HG02840 (cell line): ENCODE measurements around the gene NR3C2.
"Not testable (repeated sequence)": the region's sequence is repeated elsewhere in the genome, so short reads cannot be mapped to it uniquely, and the experiment has no call there.

Experiments used
- ATAC-seq: cut with Tn5 transposase; IDR thresholded peaks from one replicate; pipeline ENCODE4 v1.9.1; 2021; ENCODE audit warnings: mild to moderate bottlenecking, moderate library complexity, moderate number of reproducible peaks; ENCODE audit not compliant: unreplicated experiment, low FRiP score

Gene NR3C2

DNA sequence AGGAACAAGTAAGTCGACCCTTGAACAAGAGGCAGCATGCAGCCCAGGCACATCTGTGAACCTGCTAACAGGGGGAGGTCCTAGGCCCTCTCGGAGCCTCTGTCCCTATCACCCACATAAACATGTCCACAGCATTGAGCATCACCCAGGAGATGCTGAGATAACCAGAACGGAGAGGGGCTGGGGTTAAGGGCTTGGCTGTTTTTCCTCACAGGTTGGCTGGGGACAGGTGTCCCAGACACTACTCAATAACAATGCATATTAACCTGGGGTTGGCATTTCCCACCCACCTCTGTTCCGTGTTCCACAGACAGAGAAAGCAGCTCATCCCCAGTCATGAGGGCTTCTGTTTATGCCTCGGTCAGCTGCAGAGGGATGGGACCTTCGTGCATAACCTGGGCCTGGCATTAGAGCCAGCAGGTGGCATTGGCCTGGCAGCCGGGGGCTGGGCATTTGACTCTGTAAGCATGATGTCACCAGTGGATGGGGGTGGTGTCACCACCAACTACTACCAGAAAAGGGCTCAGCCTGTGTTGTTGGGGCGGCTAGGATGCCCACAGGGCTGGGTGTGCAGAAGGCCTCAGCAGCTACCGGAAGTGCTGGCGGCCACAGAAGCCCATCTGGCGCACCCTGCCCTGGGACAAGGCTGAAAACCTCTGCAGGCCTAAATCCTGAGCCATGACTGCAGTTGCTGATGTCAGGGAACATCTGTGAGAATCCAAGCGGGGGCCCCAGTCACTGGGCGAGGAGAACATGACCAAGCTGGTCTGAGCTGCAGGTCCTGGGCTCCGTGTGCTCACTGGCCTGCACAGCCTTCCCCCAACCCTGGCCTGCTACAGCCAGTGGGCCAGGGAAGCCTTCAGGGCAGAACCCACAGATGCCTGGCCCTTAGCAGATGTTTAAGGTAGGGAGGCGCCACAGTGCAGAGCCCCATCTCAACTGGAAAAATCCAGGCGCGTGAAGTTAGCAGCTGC is 351.4 kb downstream of the NR3C2 start:
- ATAC-seq: no peak

DNA sequence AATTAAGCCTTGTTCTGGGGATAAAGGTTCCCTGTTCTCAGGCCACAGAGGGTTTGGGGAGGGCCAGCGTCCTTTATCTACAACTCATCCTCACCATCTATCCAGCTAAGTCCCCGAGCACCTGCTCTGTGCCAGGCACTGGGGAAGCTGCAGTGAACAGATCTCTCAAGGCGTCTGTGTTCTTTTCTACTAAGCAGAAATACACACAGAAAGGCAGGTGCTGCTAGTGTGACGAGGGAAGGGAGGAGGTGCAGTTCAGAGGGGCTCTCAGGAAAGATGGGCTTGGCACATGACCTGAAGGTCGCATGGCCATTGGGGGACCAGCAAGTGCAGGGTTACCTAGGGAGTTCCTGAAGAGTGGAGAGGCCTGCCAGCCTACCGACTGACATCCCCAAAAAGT is 352.2 kb downstream of the NR3C2 start:
- ATAC-seq: no peak

GRCh38 chr4:148089624-148090023 is 352.6 kb downstream of the NR3C2 start:
- no peak for ATAC-seq

- not testable (repeated sequence) for ATAC-seq
Measured at GRCh38 chr4:148083073-148083472, 359.1 kb downstream of the NR3C2 start.

GRCh38 chr4:148081745-148082144 is 360.5 kb downstream of the NR3C2 start:
- ATAC-seq: no peak

GRCh38 chr4:148081267-148081666 is 360.9 kb downstream of the NR3C2 start:
- no peak for ATAC-seq

DNA sequence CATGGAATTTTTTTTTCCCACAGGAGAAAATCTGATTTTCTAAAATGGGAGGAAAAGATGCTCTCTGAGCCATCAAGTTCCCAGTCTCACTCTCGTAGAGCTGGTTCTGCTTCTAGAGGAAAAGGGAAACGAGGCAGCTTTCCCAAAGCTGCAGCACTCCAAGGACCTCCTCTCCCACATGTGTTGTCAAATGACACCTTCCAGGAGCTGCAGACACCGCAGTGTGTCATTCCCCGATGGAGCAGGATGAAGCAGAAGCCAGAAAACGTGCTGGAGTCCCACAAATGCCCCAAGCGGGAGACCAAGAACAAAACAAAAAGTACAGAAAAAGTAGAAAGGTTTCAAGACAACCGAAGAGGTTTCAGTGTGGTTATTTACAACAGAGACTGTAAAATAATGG is 362.3 kb downstream of the NR3C2 start:
- ATAC-seq: no peak

DNA sequence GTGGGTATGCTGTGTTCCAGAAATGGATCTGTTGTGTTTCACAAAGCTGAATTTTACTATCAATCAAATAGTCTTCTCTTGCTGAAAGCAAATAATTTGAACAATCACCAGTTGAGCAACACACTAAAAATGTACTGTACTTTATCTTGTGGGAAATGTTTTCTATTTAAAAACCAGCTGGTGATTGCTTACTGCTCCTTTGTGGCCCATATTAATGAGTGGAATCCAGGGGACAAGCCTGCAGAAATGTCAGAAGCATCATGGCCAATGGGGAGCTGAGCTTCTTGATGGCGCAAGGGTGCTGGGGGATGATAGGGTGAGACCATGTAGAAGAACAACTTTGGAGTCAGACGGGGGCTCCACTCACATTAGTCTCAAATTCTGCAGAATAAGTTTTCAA is 364.2 kb downstream of the NR3C2 start:
- no peak for ATAC-seq

DNA sequence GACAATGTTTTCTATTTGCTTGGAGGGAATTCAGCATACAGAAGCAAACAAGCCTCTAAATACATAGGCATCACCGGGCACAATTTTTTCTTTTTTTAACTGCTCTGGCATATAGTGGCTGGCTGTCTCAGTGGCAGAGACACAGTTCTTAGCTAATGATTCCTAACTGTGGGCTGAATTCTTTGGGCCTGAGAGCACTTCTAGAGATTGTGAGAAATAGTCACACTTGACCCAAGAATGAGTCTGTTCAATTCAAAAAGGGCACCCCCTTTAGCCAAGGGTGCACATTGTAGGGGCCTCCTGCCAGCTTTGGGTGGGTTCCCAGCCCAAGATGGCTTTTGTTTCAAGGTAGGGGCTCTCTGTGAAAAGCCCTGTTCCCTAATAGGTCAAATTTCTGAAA is 364.6 kb downstream of the NR3C2 start:
- ATAC-seq: no peak

DNA sequence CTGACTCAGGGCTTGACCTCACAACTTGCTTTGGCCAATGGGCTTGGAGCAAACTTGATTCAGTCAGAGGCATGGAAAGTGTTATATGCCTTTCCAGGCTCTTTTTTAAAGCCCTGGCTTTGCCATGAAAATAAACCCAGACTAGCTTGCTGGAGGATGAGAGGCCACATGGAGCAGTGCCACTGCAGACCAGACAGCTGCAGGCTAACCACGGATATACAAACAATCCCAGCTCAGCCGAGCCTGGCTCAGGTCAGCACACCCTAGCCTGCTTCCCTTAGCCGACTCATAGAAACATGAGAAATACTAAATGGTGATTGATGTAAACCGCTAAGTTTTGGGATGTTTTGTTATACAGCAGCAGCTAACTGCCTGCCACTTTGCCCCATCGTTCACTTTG is 365.2 kb downstream of the NR3C2 start:
- no peak for ATAC-seq

- no peak for ATAC-seq
Measured at GRCh38 chr4:148075438-148075837, 366.8 kb downstream of the NR3C2 start.

DNA sequence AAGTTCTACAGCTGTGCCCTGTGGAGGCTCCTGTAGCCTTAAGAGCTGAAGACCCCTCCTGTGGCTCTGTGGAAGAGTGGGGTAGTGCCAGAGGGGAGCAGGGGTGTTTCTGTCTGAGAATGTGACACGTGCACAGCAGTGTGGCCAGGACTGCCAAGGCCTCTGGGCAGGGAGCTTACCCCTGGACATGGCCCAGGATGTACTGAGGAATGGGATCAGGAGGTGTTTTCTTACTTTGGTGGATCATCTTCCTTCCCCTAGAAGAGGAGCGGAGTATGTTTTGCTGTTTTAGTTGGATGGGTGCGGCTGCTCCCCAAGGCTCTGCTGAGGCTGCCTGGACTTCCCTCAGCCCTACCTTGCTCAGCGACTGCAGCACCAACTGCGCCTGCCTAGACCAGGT is 367.8 kb downstream of the NR3C2 start:
- ATAC-seq: no peak

GRCh38 chr4:148073349-148073748 is 368.9 kb downstream of the NR3C2 start:
- ATAC-seq: no peak

DNA sequence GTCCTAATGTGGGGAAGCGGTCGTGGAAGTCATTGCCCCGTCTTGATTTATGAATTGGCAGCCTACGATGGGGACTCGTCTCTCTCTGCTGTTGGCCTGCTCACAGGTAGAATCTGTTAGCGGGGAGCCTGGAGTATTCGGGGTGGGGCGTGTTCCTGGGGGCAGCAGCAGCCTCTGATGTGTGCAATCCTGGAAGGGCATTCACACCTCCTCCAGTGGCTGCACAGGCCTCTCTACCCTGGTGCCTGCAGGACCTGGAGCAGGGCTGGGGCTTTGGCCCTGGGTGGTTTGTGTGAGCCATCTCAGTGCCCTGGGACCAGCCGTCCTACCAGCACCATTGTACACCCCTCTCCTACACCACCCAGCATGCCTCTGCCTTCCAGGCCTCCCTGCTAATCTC is 369.4 kb downstream of the NR3C2 start:
- no peak for ATAC-seq

DNA sequence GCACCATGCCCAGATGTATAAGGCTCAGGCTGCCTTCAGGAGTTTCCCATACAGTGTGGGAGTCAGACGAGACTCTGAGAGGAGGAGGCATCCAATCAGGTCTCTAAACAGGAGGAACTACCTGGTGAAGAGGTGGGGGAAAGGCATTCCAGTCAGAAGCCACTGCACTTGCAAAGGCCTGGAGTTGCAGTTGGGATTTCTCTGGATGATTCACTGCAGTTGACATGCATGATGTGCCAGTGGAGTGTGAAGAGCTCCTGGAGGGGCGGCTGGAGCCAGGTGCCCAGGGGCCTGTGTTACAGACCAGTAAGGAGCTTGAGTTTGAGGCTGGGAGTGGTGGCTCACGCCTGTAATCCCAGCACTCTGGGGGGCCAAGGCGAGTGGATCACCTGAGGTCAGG is 371.2 kb downstream of the NR3C2 start:
- ATAC-seq: no peak

GRCh38 chr4:148069895-148070178 is 372.4 kb downstream of the NR3C2 start:
- no peak for ATAC-seq

DNA sequence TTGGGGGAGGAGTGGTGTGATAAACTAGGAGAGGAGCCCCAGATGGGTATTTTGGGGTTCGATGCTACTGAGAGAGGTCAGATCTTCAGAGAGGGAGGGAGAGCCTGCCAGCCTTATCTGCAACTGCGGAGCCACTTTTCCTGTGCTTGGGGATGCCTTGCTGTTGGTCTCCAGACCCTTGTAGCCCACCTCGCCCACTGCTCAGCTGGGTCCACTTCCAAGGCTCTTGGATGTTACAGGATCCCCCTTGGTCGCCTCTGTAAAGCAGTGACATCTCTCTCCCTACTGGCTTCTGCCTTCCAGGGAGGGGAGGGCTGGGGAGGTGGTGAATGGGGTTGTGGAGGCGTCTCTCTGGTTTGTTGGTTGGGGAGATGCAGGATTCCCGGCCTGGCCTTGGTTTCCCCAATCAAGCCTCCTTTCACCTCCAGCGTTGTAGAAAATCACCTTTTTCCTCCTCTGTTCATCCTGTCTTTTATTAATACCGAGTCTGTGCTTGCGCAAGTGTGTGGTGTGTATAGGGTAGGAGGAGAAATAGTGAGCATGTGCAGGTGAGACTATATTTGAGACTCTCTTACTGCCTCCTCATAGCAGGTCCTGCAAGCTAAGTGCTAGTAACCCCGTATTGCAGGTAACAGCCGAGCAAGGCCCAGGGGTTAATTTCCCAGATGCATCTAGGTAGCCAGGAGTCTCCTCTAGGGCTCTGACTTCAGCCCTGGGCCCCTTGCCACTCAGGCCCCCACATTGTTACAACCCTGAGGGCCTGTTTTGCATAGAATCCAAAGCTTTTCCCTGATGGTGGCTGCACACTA is 372.9 kb downstream of the NR3C2 start:
- no peak for ATAC-seq

DNA sequence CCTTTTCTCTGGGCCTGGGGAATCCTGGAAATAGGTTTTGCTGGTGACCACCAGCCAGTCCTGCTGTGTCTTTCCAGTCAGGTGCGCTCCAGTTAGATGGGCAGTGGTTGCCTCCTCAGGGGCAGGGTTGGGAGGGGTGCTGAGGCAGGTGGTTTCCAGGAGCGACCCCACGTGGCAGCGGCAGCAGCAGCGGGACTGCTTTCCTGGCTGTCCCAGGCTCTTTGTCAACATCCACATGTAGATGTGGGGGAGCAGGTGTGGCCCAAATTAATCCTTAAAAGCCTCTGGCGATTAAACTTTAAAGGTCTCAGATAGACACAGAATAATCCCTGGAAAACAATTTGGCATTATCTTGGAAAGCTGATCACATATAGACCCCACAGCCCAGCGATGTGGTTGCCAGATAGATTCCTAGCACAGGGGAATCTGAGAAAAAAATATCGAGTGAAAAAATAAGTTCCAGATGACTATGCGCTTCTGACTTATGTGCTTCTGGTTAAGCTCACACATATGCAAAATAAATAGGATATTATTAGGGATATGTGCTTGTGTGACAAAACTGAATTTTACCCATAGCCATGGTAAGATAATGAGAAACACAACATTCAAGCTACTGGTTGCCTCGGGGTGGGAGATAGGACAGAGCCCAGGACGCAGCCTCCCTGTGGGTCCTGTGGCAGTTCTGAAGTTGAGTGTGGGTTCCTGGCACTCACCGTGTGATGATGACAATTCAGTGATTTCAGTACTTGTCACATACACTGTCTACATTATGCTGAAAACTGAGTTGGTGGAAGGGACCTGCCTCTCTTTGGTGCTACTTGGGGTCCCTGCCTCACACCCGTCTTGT is 373.9 kb downstream of the NR3C2 start:
- no peak for ATAC-seq

- ATAC-seq: no peak
Measured at GRCh38 chr4:148067301-148067916, 374.8 kb downstream of the NR3C2 start.

DNA sequence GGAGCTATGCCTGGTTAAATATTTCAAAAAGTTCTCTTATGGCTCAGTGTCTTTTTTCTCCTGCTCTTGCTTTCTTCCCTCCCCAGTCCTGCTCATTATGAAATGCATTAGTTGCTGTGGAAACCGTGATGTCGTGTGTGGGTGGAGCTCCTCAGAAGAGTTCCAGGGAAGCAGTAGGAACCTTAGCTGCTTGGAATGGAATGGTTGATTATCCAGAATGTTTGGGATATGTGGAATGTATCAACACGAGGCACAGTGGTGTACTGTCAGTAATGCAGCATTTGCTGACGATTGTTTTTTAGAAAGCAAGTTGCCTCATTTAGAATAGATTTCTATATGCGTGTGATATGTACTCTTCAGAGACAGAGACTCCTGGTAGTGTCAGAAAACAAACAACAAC is 377.1 kb downstream of the NR3C2 start:
- ATAC-seq: no peak
